HepG2 (cell line): ENCODE data around the gene GPR27. TPM values are rescaled to one million over a fixed set of nuclear protein-coding genes. Genes with fewer than 3 reads are reported as not detected.

Experiments
- ATAC-seq: fragments of 200-7000 bp; cut with Tn5 transposase; 3 replicates; pipeline ENCODE4 v1.9.1; 2020; ENCODE audit warnings: mild to moderate bottlenecking, moderate library complexity
- BruUV-seq: library from RNA; stranded (reverse); fragments of 400-500 nt; replicated peaks from 2 replicates; lab custom pipeline; 2021; lab: Mats Ljungman, UMichigan
- CTCF ChIA-PET: fragments of 300-600 bp; formaldehyde crosslinking; extraction: SDS; loops from one replicate; lab custom pipeline; 2021; ENCODE audit warnings: low total read pairs, inconsistent platforms, low intra/inter-chr PET ratio; lab: Yijun Ruan, JAX
- POLR2A ChIA-PET: fragments of 350-600 bp; sonication (Branson Sonifier 250); formaldehyde crosslinking; loops from one replicate; lab custom pipeline; 2020; ENCODE audit warnings: antibody characterized with exemption, inconsistent platforms; lab: Yijun Ruan, JAX
- DNase-seq: peaks from one replicate; pipeline ENCODE4 v3.0.0-alpha.2; 2015; ENCODE audit warnings: low spot score
- FAIRE-seq: peaks from 3 replicates; lab custom pipeline; 2011; peaks lifted over from hg19 to GRCh38; lab: Jason Lieb, UNC
- H2AFZ ChIP-seq: one replicate; pipeline ENCODE4 v1.6.1; 2011; ENCODE audit warnings: low read length, inconsistent platforms
- H3K27ac ChIP-seq: fragments of 300-600 bp; 3 replicates; pipeline ENCODE4 v1.8.0; 2011; ENCODE audit warnings: mixed run types, mild to moderate bottlenecking, mixed read lengths, low read length, inconsistent platforms; ENCODE audit not compliant: insufficient read depth; ENCODE audit errors: extremely low read length
- H3K27me3 ChIP-seq, 2 experiments: fragments of 200-600 bp in 1 of 2; 2 replicates in 1 of 2; 3 replicates in 1 of 2; pipeline versions ENCODE4 v1.6.0 to v1.8.0; 2011; ENCODE audit warnings: low read length in 2 of 2, mild to moderate bottlenecking in 2 of 2, moderate library complexity in 2 of 2, inconsistent platforms in 1 of 2; ENCODE audit not compliant: insufficient read depth in 2 of 2, control insufficient read depth in 1 of 2
- H3K36me3 ChIP-seq, 2 experiments: fragments of 200-600 bp in 1 of 2; replicated peaks in 1 of 2; 2 replicates in 1 of 2; 3 replicates in 1 of 2; pipeline versions ENCODE4 v1.5.1 to v1.8.0; 2011; ENCODE audit warnings: low read length in 2 of 2, inconsistent platforms in 1 of 2; ENCODE audit not compliant: insufficient read depth in 2 of 2, control insufficient read depth in 1 of 2
- H3K4me1 ChIP-seq: 2 replicates; pipeline ENCODE4 v1.5.1; 2012; ENCODE audit warnings: low read length, inconsistent platforms; ENCODE audit not compliant: insufficient read depth
- H3K4me2 ChIP-seq: 2 replicates; pipeline ENCODE4 v1.6.0; 2011; ENCODE audit warnings: low read depth, low read length, inconsistent platforms
- H3K4me3 ChIP-seq, 3 experiments: fragments of 200-600 bp in 1 of 3; sonication (generic), shearing (Covaris generic) in 1 of 3; replicated peaks in 1 of 3; 2 replicates each; pipeline ENCODE4 v1.5.1; 2011 to 2016; ENCODE audit warnings: low read length in 3 of 3, inconsistent platforms in 2 of 3, low read depth in 2 of 3, mild to moderate bottlenecking in 2 of 3, control low read depth in 1 of 3, mixed read lengths in 1 of 3; ENCODE audit not compliant: insufficient read depth in 1 of 3
- H3K79me2 ChIP-seq: one replicate; pipeline ENCODE4 v1.6.1; 2011; ENCODE audit warnings: low read length, inconsistent platforms; ENCODE audit not compliant: insufficient read depth
- H3K9ac ChIP-seq: 2 replicates; pipeline ENCODE4 v1.6.0; 2011; ENCODE audit warnings: mild to moderate bottlenecking, low read depth, low read length, inconsistent platforms; ENCODE audit not compliant: insufficient read depth
- H3K9me3 ChIP-seq: 2 replicates; pipeline ENCODE4 v1.5.1; 2012; ENCODE audit warnings: mild to moderate bottlenecking, low read length
- H4K20me1 ChIP-seq: 2 replicates; pipeline ENCODE4 v1.6.0; 2011; ENCODE audit warnings: inconsistent platforms, mild to moderate bottlenecking, low read length, moderate library complexity; ENCODE audit not compliant: insufficient read depth
- BCL6 ChIP-seq: IDR thresholded peaks from 2 replicates; pipeline ENCODE4 v1.6.1; 2016; ENCODE audit warnings: missing genetic modification reagents, missing compliant biosample characterization
- EHMT2 ChIP-seq: fragments of 200-600 bp; sonication (generic); IDR thresholded peaks from 2 replicates; pipeline ENCODE4 v1.7.0; 2017; ENCODE audit warnings: antibody characterized with exemption, low read depth, low read length, borderline replicate concordance
- EZH2 ChIP-seq: conservative IDR thresholded peaks from 2 replicates; pipeline ENCODE4 v1.6.1; 2012; ENCODE audit warnings: mild to moderate bottlenecking, low read depth, low read length, moderate library complexity
- HDAC2 ChIP-seq: sonication (generic); formaldehyde crosslinking; IDR thresholded peaks from 2 replicates; pipeline ENCODE4 v1.4.0; 2020; ENCODE audit warnings: missing genetic modification reagents
- HMGXB3 ChIP-seq: sonication (generic); formaldehyde crosslinking; IDR thresholded peaks from 2 replicates; pipeline ENCODE4 v1.4.0; 2020; ENCODE audit warnings: missing genetic modification reagents, borderline replicate concordance
- KDM5B ChIP-seq: sonication (generic); formaldehyde crosslinking; IDR thresholded peaks from 2 replicates; pipeline ENCODE4 v1.4.0; 2020; ENCODE audit warnings: missing genetic modification reagents, mild to moderate bottlenecking, borderline replicate concordance
- MED8 ChIP-seq: sonication (generic); formaldehyde crosslinking; IDR thresholded peaks from 2 replicates; pipeline ENCODE4 v1.8.1; 2023; ENCODE audit warnings: mild to moderate bottlenecking, missing genetic modification reagents; ENCODE audit not compliant: insufficient replicate concordance
- NFATC3 ChIP-seq: sonication (generic); formaldehyde crosslinking; IDR thresholded peaks from 2 replicates; pipeline ENCODE4 v1.5.1; 2020; ENCODE audit warnings: mild to moderate bottlenecking, missing genetic modification reagents
- PRDM10 ChIP-seq: sonication (generic); formaldehyde crosslinking; IDR thresholded peaks from 2 replicates; pipeline ENCODE4 v1.4.0; 2020; ENCODE audit warnings: low read depth, missing genetic modification reagents
- ZFP82 ChIP-seq: sonication (generic); formaldehyde crosslinking; IDR thresholded peaks from 2 replicates; pipeline ENCODE4 v1.5.1; 2020; ENCODE audit warnings: mild to moderate bottlenecking, missing genetic modification reagents, borderline replicate concordance
- ZFX ChIP-seq: sonication (generic); formaldehyde crosslinking; IDR thresholded peaks from 2 replicates; pipeline ENCODE4 v1.4.0; 2020; ENCODE audit warnings: mild to moderate bottlenecking, low read depth, missing genetic modification reagents, moderate library complexity
- ZNF136 ChIP-seq: sonication (generic); formaldehyde crosslinking; IDR thresholded peaks from 2 replicates; pipeline ENCODE4 v1.8.1; 2022; ENCODE audit warnings: low read depth, mild to moderate bottlenecking, moderate library complexity, missing genetic modification reagents
- ZNF160 ChIP-seq: sonication (generic); formaldehyde crosslinking; IDR thresholded peaks from 2 replicates; pipeline ENCODE4 v1.8.0; 2022; ENCODE audit warnings: mild to moderate bottlenecking, inconsistent platforms, missing genetic modification reagents
- ZNF232 ChIP-seq: sonication (generic); formaldehyde crosslinking; IDR thresholded peaks from 2 replicates; pipeline ENCODE4 v1.4.0; 2020; ENCODE audit warnings: missing genetic modification reagents, borderline replicate concordance
- ZNF510 ChIP-seq: sonication (generic); formaldehyde crosslinking; IDR thresholded peaks from 2 replicates; pipeline ENCODE4 v1.4.0; 2020; ENCODE audit warnings: low read depth, mild to moderate bottlenecking, missing genetic modification reagents
- ZNF790 ChIP-seq: sonication (generic); formaldehyde crosslinking; IDR thresholded peaks from 2 replicates; pipeline ENCODE4 v1.8.0; 2022; ENCODE audit warnings: missing genetic modification reagents, mild to moderate bottlenecking, borderline replicate concordance
- ZNF891 ChIP-seq: sonication (generic); formaldehyde crosslinking; IDR thresholded peaks from 2 replicates; pipeline ENCODE4 v1.5.0; 2020; ENCODE audit warnings: mild to moderate bottlenecking, missing genetic modification reagents
- ZSCAN22 ChIP-seq: sonication (generic); formaldehyde crosslinking; IDR thresholded peaks from 2 replicates; pipeline ENCODE4 v1.4.0; 2020; ENCODE audit warnings: mild to moderate bottlenecking, missing genetic modification reagents
- ZSCAN31 ChIP-seq: sonication (generic); formaldehyde crosslinking; IDR thresholded peaks from 2 replicates; pipeline ENCODE4 v1.5.0; 2020; ENCODE audit warnings: low read depth, mild to moderate bottlenecking, missing genetic modification reagents
- WGBS: methylation state at CpG from one replicate; pipeline ENCODE4 v1.1.6; 2017; ENCODE audit warnings: low lambda C conversion rate; 5-methylcytosine and 5-hydroxymethylcytosine counted together
- in situ Hi-C: cut with HindIII; loops from 2 replicates; pipeline ENCODE4 v1.10.0; 2017; ENCODE audit warnings: low pct_unique_long_range_greater_than_20kb; ENCODE audit not compliant: extremely low pct_ligation_motif_present
- intact Hi-C: fragments of 100-400 bp; cut with micrococcal nuclease; formaldehyde crosslinking; loops from one replicate; pipeline ENCODE4 v1.10.0; 2022; ENCODE audit not compliant: unreplicated experiment
- polyA plus RNA-seq, 8 experiments: library from polyadenylated mRNA; depleted of rRNA in 3 of 8; stranded (reverse) in 7 of 8; unstranded in 1 of 8; fragments of >200 nt; fragmentation: Illumina TruSeq in 4 of 8; extraction: Trizol in 4 of 8; gene quantifications; 2 replicates each; pipeline versions ENCODE4 v1.2.1 to v1.2.3, GENCODE V29; 2011 to 2016; ENCODE audit warnings: low read depth in 4 of 8, missing spikeins in 1 of 8, mixed read lengths in 1 of 8; ENCODE audit not compliant: insufficient read depth in 1 of 8
- total RNA-seq, 5 experiments: library from RNA; depleted of rRNA; stranded (reverse); fragments of >200 nt; fragmentation: Illumina TruSeq; extraction: Trizol; gene quantifications; 2 replicates each; pipeline ENCODE4 v1.2.3, GENCODE V29; 2016; ENCODE audit warnings: low read depth in 1 of 5

GPR27 gene
- total and polyA plus RNA-seq, 2 of the 13 experiments (the other 11 are each of a cell fraction or from before 2014, with no cell fraction given): not detected

GRCh38 chr3:71759401-71759800, 5.7 kb downstream of the GPR27 start:
- H3K4me1 ChIP-seq: no peaks in the 10 kb centered on the region
- no peaks in the 10 kb centered on the region for H3K79me2 ChIP-seq
- TF ChIP-seq EHMT2: no peak
- no peak for TF ChIP-seq ZSCAN31 (CRISPR knock-in tag)
- no peak for TF ChIP-seq KDM5B (CRISPR knock-in tag)
- no peak for TF ChIP-seq ZNF160 (CRISPR knock-in tag)
- TF ChIP-seq MED8 (CRISPR knock-in tag): no peak
- no peak for TF ChIP-seq PRDM10 (CRISPR knock-in tag)
- no peak for TF ChIP-seq BCL6 (CRISPR knock-in tag)
- no peak for TF ChIP-seq ZNF232 (CRISPR knock-in tag)
- TF ChIP-seq ZFX (CRISPR knock-in tag): no peak
- TF ChIP-seq ZNF136 (CRISPR knock-in tag): no peak
- no peak for TF ChIP-seq HDAC2 (CRISPR knock-in tag)
- no peak for TF ChIP-seq ZFP82 (CRISPR knock-in tag)
- TF ChIP-seq EZH2: no peak
- no peak for TF ChIP-seq NFATC3 (CRISPR knock-in tag)
- TF ChIP-seq HMGXB3: no peak
- no peak for TF ChIP-seq ZNF790 (CRISPR knock-in tag)
- TF ChIP-seq ZNF891: no peak
- TF ChIP-seq ZSCAN22: no peak
- no peak for TF ChIP-seq ZNF510
- FAIRE-seq (no peak), DNase-seq (no peak), ATAC-seq (no peak)
- H3K4me2 ChIP-seq: no peak overlapping the region
- no peak overlapping the region for H3K9ac ChIP-seq
- no peaks in the 10 kb centered on the region for H4K20me1 ChIP-seq
- no TSS peak for BruUV-seq
- no peak overlapping the region for H3K4me3 ChIP-seq
- H3K9me3 ChIP-seq: no peaks in the 10 kb centered on the region
- H3K27me3 ChIP-seq: peaks cover 2 to 40% of the 10 kb centered on the region in 2 experiments; a peak in 3 of 5 replicates
- CTCF ChIA-PET: no interaction called here
- intact Hi-C loops: no loop called here
- H3K36me3 ChIP-seq: no peaks in the 10 kb centered on the region
- no peak overlapping the region for H2AFZ ChIP-seq
- WGBS: 0% methylated on average over 5 of the region's 5 CpGs
- POLR2A ChIA-PET: no interaction called here
- H3K27ac ChIP-seq: no peak overlapping the region
- in situ Hi-C loops: no loop called here
